Measurements from ENCODE around the gene GBX1.
A peak's percentile ranks its signal among the peaks of the same experiment; 100 is the strongest.

The GBX1 gene

DNA sequence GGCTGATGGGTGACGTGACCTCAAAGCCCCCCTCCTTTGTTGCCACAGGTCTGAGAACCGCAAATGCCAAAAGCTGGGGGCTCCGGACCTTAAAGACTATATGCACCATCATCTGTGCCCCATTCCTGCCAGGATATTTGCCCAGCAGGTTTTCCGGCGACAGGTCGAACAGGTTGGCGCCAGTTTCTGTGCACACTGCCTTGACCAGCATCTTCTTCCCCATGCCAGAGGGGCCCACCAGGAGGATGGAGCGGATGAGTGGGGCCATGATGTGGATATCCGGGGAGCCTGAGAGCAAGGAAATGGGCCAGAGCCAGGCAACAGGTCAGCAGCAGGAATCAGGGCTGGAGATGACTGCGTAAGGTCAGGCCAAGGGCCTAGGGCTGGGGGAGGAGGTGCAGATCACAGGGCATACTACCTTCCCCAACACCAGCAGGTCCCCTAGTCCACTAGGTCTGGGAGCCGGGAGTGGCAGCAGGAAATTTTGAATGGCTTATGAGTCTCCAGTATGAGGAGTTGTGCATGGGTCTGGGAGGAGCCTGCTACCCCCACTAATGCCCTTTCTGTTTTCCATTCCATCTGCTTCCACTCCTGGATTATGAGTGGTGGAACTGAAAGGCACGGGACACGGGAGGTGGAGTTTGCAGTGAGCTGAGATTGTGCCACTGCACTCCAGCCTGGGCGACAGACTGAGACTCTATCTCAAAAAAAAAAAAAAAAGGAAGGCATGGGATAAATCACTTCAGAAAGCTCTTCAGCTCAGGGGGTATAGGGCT is 25.9 kb upstream of the GBX1 start:
- DNase-seq = no peak

- DNase-seq = no peak
Observed at GRCh38 chr7:151192002-151192539, 24.6 kb upstream of the GBX1 start.

- DNase-seq = no peak
Observed at GRCh38 chr7:151191544-151191943, 24.1 kb upstream of the GBX1 start.

DNA sequence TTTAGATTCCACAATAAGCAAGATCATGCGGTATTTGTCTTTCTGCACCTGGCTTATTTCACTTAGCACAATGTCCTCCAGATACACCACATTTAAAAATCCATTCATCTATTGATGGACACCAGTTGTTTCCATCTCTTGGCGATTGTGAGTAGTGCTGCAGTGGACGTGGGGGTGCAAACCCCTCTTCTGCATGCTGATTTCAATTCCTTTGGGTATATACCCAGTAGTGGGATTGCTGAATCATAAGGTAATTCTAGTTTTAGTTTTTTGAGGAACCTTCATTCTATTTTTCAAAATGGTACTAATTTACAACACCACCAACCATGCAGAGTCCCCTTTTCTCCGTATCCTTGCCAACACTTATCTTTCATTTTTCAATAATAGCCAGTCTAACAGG is 21.5 kb upstream of the GBX1 start:
- no peak for DNase-seq

DNA sequence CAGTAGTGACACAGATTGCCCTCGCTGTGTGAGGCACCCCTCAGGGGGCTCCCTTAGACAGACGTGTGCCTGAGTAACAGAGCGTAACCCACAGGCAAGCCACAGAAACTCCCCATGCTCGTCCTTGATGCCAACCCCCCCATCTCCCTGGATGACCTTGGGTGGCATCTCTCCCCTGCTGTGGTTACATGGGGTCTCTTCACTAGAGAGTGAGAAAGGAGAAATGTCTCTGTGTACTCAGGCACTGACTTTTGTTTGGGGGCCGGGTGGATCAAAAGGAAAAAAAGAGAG is 20.7 kb upstream of the GBX1 start:
- no peak for DNase-seq

GRCh38 chr7:151187409-151188251 is 20.1 kb upstream of the GBX1 start:
- DNase-seq = no peak

GRCh38 chr7:151186640-151187408 is 19.3 kb upstream of the GBX1 start, which contains the start of gene ASB10:
ASB10 (minus strand) TSS chr7:151187250; CDS start chr7:151187130, 120 bp downstream.
- DNase-seq = no peak

- DNase-seq = no peak
Observed at GRCh38 chr7:151185762-151186639, 18.5 kb upstream of the GBX1 start.

- no peak for DNase-seq
Observed at GRCh38 chr7:151181011-151181431, 13.5 kb upstream of the GBX1 start.

- no peak for DNase-seq
Observed at GRCh38 chr7:151179946-151180345, 12.5 kb upstream of the GBX1 start.

- no peak for DNase-seq
Observed at GRCh38 chr7:151179287-151179860, 11.9 kb upstream of the GBX1 start.

GRCh38 chr7:151178831-151179230 is 11.3 kb upstream of the GBX1 start:
- DNase-seq = no peak

DNA sequence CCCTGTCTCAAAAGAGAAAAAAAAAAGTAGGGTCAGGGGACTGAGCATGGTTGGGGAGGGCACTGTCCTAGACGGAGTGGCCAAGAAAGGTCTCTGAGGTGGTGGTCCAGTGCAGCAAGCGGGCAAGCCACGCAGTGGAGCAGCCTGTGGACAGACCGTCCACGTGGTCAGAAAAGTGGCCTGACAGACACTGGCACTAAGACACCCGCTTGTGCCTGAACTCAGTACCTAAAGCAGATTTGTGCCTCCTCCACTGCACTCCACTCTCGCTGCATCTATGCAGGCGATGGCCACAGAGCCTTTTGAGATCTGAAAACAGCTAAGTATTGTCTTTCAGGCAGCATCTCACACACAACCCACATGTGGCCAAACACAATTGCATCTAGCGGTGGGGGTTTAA is 10.7 kb upstream of the GBX1 start:
- DNase-seq = no peak

DNA sequence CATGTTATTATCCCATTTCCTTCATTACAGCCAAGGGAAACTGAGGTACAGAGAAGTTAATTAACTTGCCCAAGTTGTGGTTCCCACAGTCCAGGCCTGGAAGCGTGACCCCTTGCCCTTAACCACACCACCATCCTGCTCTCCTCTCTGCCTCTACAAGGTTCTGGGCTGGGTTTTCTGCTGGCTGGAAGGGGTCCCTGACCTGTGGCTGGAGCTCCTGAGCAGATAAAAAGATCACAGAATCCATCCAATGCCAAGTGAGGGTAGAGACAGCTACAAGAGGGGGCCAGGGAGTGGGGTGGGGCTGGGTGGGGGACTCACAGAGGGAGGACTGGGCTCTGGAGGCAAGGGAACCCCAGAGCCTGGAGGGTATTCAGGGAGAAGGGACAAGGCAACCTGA is 9.8 kb upstream of the GBX1 start:
- no peak for DNase-seq

DNA sequence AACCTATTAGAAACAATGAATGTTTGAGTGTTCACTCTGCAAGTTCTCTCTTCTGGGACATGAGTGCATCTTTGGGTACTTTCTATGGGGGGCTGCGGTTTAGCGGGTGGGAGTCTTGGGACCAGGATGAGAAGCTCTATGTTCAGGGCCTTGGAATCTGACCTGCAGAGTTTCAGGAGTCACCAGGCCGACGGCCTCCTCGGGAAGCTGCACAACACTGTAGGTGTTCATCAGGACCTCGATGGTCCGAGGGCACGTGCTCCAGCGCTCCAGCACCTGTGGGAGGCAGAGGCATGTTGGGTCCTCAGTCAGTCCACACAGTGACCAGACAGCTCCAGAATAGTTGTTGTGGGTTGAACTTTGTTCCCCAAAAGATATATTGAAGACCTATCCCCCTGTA is 8.9 kb upstream of the GBX1 start:
- DNase-seq = no peak

GRCh38 chr7:151175793-151176311 is 8.4 kb upstream of the GBX1 start:
- DNase-seq = no peak

DNA sequence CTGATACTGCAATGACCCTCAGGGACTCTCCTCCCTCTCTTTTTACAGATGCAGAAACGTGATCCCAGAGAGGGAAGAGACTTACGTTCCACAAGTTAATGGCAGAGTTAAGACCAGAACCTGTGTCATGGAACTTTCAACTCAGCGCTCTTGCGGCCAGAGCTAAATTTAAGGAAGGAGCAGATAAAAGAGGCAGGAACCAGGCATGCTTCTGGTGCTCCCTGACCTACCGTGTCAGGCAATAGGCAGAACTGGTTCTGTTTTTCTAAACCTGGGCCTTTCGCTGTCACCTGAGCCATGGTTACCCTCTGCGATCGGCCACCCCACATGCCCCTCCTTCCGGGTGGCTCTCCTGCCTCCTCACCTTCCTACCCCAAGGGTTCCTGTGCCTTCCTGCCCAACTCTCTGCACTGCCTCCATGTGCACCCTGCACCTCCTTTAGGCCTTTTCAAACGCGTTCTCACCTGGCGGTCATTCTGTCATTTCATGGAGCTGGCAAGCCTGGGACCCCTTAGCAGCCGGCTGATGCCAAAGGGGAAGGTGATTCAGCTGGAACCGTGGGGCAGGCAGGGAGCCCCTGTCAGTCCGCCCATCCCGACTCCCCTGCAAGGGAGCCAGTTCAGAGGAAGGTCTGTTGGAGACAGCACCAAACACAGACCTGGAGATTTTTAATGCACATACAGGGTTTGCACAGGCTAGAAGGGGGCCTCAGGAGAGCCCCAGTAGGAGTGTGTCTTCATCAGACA is 7.7 kb upstream of the GBX1 start:
- DNase-seq = no peak

DNA sequence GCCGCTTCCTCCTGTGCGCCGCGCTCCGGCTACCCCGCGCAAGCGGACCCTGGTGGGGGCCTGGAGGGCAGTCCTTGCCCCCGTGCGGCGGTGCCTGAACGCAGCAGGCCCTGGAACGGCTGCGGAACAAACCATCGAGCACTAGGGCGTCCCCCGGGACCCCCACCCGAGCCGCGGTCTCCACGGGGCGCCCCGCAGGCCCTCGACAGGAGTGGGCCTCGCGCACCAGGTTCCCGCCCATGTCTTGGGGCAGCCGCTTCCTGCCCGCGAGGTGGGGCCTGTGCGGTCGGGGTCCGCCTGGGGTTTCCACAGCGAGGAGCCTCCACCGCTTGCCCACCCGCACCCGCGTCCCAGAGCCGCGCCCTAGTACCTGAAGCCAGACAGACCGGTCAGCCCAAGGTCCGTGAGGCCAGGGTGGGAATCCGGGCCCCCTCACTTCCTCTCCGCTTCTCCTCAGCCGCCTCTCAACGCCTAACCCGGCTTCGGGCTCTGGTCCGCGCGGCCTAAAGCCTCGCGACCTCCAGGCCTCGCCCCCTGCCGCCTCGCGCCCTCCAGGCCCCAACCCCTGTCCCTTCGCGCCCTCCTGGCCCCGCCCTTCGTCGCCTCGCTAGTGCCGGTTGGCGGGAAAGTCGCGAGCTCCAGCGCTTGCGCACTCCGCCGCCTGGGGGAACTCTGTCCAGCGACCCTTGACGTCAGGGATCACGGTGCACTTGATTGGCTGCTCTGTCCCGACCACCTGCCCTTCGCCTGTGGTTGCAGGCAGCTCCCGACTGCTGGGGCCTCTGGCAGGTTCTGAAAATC is 7.0 kb upstream of the GBX1 start:
- DNase-seq = peak; percentile 26

DNA sequence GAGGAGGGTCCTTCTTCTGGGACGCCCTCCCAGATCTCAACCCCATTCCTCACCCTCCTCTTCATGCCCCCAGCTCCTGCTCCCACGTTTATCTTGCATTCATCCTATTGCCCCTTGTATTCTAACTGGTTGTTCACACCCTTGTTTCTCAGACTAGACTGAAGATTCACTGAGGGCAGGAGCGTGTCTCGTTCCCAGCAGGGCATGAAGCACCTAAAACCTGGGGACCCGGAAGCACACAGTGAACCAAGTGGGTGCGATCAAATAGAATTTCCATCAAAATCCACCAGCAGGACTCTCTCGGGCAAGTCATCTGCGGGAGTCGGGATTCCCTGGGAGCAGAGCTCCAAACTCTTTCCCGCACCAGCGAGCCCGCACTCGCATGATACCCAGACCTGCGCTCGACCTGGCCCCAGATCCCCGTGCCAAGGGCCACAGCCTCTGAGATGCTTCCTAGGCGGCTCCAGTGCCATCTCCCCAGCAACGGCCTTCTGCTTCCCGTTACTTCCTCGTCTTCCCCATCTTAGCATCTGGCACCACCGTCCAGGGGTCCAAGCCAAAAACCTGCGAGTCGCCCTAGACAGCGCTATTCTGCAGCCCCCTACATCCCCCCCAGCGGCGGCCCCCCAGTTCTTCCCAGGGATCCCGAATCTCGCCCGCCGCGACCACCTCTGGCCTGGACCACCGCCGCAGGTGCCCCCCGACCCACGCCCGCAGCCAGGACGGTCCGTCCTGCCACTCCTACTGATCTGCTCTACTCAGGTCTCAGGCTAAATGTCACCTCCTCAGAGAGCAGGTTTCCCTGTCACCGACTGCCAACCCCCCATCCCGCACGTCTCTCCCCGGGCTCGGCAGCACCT is 6.1 kb upstream of the GBX1 start:
- no peak for DNase-seq

All from CD4-positive, alpha-beta T cell treated with Interleukin-10 for 1 hour (primary cell).